Neural crest cell (in vitro differentiated cells): ENCODE measurements around the gene MRPS15. TPM values are rescaled to one million over a fixed set of nuclear protein-coding genes. Genes with fewer than 3 reads are reported as not detected.

Experiments used
- DNase-seq: peaks from one replicate; pipeline ENCODE4 v3.0.0; 2021; ENCODE audit warnings: low read depth, mixed read lengths, low spot score
- H3K27ac Mint-ChIP-seq: one replicate; pipeline ENCODE4 v1.8.0; 2021; ENCODE audit warnings: mild to moderate bottlenecking, mixed read lengths; ENCODE audit not compliant: unreplicated experiment
- H3K27me3 Mint-ChIP-seq: 2 replicates; pipeline ENCODE4 v1.8.0; 2021; ENCODE audit warnings: low read depth, mild to moderate bottlenecking, mixed read lengths
- H3K36me3 Mint-ChIP-seq: 2 replicates; pipeline ENCODE4 v1.8.0; 2021; ENCODE audit warnings: low read depth, mild to moderate bottlenecking, mixed read lengths
- H3K4me1 Mint-ChIP-seq: 2 replicates; pipeline ENCODE4 v1.8.0; 2021; ENCODE audit warnings: mixed read lengths
- H3K4me3 Mint-ChIP-seq: one replicate; pipeline ENCODE4 v1.8.0; 2021; ENCODE audit warnings: mild to moderate bottlenecking, mixed read lengths
- H3K9me3 Mint-ChIP-seq: 2 replicates; pipeline ENCODE4 v1.8.0; 2021; ENCODE audit warnings: mixed read lengths
- total RNA-seq: library from RNA; stranded (reverse); gene quantifications from 2 replicates; pipeline ENCODE4 v1.2.1, GENCODE V29; 2021
- TF ChIP-seq, protein P1 (sequence below): fragments of 200-600 bp; sonication (generic); conservative IDR thresholded peaks from 2 replicates; pipeline ENCODE4 v1.5.0; 2021; ENCODE audit warnings: antibody characterized with exemption, mild to moderate bottlenecking

The MRPS15 gene
- total RNA-seq, 1 donor from 2014 or later, result 89.8 TPM

DNA sequence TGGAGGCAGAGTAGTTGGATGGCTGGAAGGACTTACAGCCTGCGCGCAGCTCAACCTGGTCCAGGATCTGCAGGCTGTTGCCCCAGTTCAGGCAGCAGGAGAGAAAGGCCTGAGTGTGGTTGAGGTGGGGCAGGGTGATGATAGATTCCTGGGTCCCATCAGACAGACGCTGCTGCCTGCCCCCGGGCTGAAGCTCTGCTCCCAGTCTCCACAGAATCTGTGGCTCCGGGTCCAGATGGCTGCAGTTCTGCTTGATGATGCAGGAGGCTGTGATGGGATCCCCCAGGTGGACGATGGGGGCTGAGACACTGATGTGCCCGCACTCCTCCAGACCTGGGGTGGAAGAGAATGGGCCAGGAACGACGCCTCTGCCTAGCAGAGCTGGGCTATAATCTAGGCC lies 11.2 kb upstream of the MRPS15 start:
- H3K4me1 Mint-ChIP-seq, result peaks cover 5% of the 10 kb centered on the region
- TF ChIP-seq, protein P1, sequence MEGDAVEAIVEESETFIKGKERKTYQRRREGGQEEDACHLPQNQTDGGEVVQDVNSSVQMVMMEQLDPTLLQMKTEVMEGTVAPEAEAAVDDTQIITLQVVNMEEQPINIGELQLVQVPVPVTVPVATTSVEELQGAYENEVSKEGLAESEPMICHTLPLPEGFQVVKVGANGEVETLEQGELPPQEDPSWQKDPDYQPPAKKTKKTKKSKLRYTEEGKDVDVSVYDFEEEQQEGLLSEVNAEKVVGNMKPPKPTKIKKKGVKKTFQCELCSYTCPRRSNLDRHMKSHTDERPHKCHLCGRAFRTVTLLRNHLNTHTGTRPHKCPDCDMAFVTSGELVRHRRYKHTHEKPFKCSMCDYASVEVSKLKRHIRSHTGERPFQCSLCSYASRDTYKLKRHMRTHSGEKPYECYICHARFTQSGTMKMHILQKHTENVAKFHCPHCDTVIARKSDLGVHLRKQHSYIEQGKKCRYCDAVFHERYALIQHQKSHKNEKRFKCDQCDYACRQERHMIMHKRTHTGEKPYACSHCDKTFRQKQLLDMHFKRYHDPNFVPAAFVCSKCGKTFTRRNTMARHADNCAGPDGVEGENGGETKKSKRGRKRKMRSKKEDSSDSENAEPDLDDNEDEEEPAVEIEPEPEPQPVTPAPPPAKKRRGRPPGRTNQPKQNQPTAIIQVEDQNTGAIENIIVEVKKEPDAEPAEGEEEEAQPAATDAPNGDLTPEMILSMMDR, result no peak
- no peak overlapping the region for H3K4me3 Mint-ChIP-seq
- no peak overlapping the region for H3K27ac Mint-ChIP-seq
- no peaks in the 10 kb centered on the region for H3K36me3 Mint-ChIP-seq
- DNase-seq, result no peak
- H3K27me3 Mint-ChIP-seq, result peaks cover 2% of the 10 kb centered on the region
- H3K9me3 Mint-ChIP-seq, result no peaks in the 10 kb centered on the region

DNA sequence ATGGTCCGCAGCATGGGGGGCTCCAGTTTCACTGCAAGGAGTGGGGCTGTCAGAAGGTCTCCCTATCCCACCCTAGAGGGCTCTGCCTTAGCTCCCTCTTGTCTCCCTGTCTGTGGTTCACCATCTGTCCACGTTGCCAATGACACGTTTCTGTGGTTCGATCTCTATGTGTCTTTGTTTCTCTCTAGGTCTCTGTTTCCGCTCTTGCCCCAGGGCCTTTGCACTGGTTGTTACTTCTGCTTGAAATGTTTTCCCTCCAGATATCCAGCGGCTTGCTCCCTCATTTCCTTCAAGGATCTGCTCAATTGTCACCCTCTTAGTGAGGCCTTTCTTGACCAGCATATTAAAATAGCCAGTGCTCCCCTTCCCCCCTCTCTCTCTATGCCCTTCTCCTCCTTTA lies 8.5 kb upstream of the MRPS15 start:
- Mint-ChIP-seq H3K4me1 (peaks cover 5% of the 10 kb centered on the region), H3K36me3 (no peaks in the 10 kb centered on the region), H3K27ac (no peak overlapping the region), H3K27me3 (no peaks in the 10 kb centered on the region), H3K4me3 (no peak overlapping the region), H3K9me3 (no peaks in the 10 kb centered on the region)
- DNase-seq, result no peak
- TF ChIP-seq, protein P1, result no peak

DNA sequence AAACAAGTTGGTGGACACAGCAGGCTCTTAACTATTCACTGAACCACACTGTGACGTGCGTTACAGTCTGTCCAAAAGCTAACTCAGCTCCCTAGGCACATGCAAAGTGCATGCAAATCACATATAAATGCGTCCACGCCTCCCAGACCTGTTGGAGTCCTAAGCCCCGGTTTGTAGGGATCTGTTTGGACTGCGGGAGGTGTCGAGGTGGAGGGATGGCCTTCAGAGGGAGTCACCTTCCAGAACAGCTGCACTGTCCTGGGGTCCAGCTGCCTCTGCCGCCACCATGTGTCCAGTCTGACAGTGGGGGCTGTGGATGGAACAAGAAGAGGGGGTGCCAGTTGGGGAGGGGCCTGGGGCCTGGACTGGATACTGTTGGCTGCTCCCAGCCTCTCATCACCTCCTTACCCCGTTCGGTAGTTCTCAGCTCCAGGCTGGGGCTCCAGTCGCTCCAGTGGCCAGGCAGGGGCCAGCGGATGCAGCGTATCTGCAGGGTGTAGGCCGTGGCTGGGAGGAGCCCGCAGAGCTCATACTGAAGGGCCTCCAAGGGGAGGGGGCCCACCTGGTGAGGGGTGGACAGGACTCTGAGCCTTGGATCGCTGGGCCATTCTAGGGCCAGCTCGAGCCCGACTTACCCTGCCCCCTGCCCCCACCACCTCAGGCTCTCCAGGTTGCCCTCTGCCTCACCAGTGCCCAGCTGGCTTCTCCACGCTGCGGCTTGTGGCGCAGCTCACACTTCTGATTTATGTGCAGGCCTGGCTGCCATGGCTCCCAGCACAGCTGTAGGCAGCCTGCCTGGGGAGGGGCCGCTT lies 7.9 kb upstream of the MRPS15 start:
- Mint-ChIP-seq H3K36me3 (no peaks in the 10 kb centered on the region), H3K4me3 (no peak overlapping the region), H3K27ac (no peak overlapping the region), H3K9me3 (no peaks in the 10 kb centered on the region), H3K4me1 (peaks cover 5% of the 10 kb centered on the region), H3K27me3 (no peaks in the 10 kb centered on the region)
- no peak for DNase-seq
- TF ChIP-seq, protein P1, result no peak

DNA sequence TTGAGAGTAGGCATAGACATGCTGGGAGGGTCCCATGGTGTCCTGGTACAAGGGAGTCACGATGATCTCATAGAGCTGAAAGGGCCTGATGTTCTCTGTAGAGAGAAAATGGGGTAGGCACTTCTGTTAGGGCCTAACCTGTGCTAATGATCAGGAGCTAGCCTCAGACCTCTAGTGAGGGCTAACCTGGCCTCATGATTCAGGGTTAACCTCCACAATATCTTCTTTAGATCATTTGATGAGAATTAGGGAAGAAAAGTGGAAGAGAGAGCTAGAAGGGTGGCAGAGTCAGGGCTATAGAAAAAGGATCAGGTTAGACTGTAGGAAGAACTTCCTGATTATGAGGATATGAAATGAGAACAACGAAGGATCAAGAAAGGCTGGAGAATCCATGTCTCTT lies 5.0 kb upstream of the MRPS15 start:
- Mint-ChIP-seq H3K4me3 (no peak overlapping the region), H3K36me3 (no peaks in the 10 kb centered on the region), H3K9me3 (no peaks in the 10 kb centered on the region), H3K4me1 (peaks cover 24% of the 10 kb centered on the region), H3K27ac (no peak overlapping the region), H3K27me3 (no peaks in the 10 kb centered on the region)
- DNase-seq, result no peak
- TF ChIP-seq, protein P1, result no peak

DNA sequence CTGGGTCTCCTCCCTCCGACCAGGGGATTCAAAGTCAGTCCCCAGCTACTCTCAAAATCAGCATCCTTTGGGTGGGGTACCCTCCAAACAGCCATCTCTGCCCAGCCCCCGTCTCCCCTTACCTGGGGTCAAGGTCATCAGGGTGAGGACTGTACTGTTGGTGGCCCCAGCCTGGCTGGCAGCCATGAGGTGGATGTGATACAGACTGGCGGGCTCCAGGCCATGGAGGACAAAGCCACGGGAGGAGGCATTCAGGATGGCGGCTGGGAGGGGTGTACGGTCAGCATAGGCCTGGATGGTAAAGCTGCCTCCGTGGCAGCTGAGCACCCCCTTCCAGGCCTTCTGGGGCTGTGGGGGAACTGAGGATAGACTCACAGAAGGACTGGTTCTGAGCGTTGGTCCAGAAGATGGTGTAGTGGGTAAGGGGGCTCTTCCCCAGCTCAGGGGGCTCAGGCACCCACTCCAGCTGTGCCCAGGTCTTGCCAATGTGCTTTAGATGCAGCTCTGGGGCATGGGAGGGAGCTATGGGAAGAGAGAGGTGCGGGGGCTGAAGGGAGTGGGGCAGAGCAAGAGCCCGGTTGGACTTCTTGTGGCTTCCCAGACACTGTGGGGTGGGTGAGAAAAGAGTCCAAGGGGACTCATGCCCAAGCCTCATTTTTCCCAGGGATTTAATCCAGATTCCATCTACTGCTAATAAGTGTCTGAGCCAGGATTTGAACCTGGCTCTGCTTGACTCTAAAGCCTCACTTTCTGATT lies 3.7 kb upstream of the MRPS15 start:
- H3K36me3 Mint-ChIP-seq, result no peaks in the 10 kb centered on the region
- H3K4me1 Mint-ChIP-seq, result peaks cover 33% of the 10 kb centered on the region
- TF ChIP-seq, protein P1, result no peak
- no peak overlapping the region for H3K27ac Mint-ChIP-seq
- peak overlapping the region; percentile 53 for H3K4me3 Mint-ChIP-seq
- H3K9me3 Mint-ChIP-seq, result no peaks in the 10 kb centered on the region
- no peaks in the 10 kb centered on the region for H3K27me3 Mint-ChIP-seq
- no peak for DNase-seq
